ENCODE results near the gene PHF21A.

PHF21A gene

DNA sequence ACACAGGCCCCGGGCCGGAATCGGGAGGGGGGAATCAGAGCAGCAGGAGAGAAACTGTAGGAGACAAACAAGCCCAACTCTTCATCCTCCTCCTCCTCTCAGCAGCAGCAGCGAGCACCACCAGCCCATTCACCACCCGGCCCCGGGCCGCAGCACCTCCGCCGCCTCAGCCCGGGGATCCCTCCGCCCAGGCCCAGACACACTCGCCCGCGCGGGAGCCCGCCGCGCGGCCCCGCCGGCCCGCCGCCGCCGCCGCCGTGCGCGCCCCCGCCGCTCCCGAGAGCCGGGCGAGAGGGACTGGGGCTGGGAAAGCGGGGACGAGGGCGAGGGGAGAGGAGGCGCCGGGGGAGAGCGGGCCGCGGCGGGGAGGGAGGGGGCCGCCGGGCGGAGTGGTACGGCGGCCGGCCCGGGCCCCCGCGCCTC, at the start of gene PHF21A:
TSS of gene PHF21A (minus strand) at position 154 of the 423 bp plus-strand sequence. CDS start 37,235 bp downstream, outside the sequence.
- peak; percentile 89 to 94 for DNase-seq

DNA sequence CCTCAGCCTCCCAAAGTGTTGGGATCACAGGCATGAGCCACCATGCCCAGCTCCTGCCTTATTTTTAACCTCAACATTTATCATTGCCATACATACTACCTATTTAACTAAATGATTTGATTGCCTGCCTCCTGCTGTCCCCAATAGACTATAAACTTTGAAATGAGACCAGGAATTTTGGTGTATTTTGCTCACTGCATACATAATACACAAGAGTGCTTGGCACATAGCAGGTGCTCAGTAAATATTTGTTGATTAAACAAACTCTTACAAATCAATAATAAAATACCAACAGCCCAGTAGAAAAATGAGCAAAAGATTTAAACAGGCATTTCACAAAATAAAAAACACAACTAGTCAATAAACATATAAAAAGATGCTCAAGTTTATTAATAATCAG, 49.5 kb upstream of the PHF21A start:
- DNase-seq: no peak

DNA sequence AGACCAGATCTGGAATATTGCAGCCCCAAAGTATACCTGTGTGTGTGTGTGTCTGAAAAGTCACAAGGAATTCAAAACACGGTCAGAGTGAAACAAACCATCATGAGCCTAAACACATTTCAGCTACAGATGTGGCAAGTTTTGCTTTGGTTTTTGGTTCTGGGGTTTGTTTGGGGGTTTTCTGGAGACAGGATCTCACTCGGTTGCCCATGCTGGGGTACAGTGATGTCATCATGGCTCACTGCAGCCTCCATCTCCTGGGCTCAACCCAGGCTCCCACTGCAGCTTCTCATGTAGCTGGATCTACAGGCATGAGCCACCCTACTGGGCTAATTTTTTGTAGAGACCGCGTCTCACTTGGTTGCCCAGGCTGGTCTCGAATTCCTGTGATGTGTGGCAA, 41.4 kb upstream of the PHF21A start:
- no peak for DNase-seq

DNA sequence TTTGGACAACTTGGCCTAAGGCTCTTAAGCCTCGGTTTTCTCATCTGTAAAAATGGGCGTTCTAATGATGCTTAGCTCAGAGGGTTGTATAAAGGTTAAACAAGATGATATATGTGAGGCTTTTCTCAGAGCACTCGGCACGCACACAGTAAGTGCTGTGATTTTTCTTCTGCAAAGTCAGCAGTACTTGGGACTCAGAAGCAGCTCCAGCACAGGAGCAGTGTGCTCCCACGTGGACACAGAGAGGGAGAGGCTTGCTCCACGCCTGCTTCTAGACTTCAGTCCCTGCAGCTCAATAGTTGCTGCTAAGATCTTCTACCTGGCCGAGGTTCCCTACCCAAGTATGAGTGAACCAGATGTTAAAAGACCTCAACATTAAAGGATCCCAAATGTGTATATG, 39.9 kb upstream of the PHF21A start:
- no peak for DNase-seq

DNA sequence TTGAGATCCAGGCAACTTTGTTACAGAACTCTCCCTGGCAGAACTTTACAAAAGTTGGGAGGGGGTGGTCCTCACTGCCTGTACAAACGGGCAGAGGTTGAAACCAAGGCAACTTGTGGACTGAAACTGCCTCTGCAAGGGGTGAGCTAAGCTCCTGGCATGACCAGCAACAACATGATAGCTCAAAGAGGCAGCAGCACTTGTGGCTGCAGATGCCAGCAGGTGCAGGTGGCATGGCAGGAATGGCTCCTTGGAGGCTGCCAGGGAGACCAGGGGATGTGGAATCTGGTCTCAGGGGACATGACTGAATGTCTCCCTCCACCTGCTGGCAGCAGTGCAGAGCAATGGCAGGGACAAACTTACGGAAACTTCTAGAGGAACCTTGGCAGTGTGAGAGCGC, 38.8 kb upstream of the PHF21A start:
- no peak for DNase-seq

DNA sequence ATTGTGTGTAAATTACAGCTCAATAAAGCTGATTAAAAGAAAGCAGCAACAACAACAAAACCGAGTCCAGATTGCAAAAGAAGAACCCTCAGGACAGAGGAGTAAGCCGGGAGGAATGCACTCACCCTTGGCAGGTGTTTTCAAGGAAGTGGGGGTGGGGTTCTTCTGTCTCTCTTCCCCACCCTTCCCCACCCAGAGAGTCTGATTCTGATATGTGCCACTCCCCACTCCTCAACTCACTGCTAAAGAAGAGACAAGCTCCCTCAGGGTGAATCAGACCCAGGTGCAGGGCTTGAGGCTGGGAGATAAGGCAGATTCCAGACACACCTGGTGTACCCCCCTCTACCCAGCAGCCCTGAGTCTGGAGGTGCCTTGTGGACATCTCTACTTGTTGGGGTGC, 38.4 kb upstream of the PHF21A start:
- no peak for DNase-seq

DNA sequence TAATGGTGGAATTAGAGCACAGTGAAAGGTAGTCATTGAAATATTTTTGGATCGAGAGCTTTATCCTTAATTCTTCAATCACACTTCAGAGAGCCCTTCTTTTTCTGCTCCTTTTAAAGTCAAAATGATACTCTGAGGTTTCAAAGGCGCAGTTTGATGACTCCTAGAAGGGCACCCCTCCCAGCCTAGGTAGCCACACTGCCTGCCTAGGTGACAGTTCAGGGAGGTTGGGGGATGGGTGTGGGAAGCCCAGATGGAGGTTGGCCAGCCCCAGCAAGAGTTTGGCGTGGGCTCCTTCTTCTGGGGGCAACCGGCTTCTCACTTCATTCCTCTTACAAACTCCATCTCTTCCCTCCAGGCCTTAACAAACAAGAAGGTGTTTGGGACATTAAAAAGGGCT, 28.6 kb upstream of the PHF21A start:
- DNase-seq: no peak

DNA sequence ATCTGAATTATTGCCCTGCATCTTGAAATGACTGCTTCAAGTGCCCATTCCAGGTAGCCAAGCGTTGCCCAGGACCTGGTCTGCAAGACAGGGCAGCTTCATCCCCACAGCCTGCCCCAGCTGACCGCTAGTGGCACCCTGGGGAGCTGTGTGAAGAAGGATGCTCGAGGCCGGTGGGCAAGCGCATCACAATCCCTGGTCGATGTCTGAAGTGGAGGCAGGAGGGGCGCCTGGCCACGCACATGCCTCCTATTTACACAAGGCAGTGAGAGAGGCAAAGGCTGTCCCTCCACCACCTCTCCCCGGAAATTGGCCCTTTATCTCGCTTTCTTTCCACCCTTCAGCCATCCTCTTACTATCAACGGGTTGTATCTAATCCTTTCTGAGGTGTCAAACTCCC, 28.1 kb upstream of the PHF21A start:
- DNase-seq: no peak

DNA sequence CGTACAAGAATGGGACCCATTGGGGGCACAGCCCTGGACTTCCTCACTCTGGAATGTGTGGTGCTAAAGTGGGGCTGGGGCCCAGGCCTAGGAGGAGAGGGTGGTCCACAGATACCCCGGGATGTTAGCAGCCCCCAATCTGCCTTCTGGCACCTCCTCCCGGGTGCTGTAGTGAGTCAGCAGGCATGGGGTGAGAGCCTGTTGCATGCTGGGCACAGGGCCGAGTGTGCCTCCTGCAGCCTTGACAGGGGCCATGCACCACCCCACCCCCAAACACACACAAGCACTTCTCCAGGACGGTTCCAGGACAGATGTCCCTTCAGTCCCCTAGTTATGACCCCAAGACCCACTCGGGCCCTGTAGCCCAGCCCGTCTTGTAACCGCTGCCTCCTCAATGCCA, 23.5 kb upstream of the PHF21A start:
- DNase-seq: no peak

DNA sequence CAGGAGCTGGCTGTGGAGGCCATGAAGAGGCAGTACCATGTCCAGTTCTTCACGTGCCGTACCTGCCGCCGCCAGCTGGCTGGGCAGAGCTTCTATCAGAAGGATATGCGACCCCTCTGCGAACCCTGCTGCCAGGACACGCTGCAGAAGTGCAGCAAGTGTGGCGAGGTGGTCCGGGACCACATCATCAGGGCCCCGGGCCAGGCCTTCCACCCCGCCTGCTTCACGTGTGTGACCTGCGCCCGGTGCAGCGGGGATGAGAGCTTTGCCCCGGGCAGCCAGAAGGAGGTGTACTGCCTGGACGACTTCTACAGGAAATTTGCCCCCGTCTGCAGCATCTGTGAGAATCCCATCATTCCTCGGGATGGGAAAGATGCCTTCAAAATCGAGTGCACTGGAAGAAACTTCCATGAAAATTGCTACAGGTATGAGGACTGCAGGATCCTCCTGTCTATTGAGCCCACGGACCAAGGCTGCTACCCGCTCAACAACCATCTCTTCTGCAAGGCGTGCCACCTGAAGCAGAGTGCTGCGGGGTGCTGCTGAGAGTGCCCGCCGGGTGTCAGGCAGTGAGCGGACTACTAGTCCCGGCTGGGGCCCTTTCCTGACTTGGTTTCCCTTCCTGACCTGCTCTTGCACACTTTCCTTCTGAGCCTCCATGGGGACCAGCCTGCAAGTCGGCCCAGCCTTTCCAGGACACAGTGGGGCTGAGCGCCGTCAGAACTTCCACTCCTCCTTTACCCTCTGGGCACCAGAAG, 22.0 kb upstream of the PHF21A start:
- no peak for DNase-seq

DNA sequence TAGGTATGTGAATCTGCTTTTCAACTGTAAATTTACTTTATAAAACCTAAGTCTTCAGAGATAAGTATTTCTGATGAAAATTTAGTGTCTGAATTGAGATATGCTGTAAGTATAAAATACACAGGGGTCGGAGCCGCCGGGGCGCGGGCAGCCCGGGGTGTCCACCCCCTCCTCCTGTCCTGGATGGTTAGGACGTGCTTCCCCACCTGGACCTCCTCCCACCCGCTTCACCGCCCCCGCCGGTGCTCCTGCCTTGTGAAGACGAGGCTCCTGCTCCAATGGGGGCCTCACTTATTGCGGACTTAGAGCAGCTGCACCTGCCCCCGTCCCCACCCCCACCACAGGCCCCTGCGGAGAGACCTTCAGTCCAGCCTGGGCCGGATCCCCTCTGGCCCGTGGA, 21.3 kb upstream of the PHF21A start:
- DNase-seq: no peak

DNA sequence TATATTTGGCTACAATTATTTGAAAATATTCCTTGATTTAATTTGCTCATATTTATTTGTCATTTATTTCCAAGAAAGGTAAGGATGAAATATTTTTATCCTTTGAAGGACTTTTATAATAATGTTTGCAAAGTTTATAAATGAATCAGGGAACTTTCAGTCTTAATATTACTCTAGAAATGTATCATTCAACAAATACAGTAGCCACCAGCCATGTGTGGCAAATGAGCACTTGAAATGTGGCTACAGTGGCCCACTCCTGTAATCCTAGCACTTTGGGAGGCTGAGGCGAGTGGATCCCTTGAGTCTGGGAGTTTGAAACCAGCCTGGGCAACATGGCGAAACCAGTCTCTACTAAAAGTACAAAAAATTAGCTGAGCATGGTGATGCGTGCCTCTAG, 20.3 kb upstream of the PHF21A start:
- DNase-seq: no peak

DNA sequence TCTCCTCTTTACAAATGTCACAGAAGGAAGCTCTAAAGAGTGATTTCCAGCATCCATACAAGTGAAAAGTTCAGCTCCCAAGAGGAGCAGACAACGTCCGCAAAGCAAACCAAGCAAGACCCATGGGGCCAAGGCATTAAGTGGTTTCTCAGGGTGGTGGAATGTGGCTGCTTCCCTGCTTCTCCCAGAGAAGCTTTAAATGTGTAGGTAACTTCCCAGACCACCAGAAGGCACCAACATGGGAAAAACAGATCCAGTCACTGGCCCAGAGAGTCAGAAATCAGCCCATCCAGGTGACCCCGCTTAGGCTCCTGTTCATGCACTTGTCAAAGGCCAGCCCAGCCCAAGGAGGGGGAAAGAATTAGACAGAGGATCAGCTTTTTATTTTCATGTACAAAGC, 13.3 kb upstream of the PHF21A start:
- no peak for DNase-seq

DNA sequence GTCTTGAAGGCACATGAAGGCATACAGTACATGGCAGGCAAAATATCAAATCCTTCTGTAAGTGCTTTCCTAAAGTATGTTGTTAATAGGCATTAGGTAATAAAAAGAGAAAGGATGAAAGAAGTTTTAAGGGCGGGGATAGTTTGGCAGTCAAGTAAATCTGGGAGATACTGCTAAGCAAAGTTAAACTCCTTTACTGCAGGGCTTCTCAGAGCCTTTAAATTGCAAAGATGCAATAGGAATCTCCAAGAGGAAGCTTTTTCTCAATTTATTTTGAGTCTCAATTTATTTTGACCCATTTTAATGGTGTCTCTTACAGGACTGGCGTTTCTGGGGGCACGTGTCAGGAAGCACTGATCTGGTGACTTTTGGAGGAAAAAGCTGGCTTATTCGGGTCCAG, 12.8 kb upstream of the PHF21A start:
- DNase-seq: no peak

DNA sequence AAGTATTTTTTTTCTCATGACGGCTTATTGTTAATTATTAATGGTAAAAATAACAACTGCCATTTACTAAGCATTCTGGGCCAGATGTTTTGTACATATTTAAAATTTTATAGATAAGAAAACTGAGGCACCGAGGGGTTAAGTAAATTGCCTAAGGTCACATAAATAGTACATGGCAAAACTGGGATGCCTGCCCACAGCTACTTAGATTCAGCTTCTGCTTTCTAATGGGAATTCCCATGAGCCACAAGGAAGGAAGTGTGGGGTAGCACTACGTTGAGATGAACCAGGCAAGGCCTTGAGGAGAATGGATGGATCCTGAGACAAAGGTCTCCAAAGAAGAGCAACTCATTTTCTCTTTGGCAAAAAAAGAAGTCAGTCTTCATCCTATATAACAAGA, 11.9 kb upstream of the PHF21A start:
- DNase-seq: no peak

DNA sequence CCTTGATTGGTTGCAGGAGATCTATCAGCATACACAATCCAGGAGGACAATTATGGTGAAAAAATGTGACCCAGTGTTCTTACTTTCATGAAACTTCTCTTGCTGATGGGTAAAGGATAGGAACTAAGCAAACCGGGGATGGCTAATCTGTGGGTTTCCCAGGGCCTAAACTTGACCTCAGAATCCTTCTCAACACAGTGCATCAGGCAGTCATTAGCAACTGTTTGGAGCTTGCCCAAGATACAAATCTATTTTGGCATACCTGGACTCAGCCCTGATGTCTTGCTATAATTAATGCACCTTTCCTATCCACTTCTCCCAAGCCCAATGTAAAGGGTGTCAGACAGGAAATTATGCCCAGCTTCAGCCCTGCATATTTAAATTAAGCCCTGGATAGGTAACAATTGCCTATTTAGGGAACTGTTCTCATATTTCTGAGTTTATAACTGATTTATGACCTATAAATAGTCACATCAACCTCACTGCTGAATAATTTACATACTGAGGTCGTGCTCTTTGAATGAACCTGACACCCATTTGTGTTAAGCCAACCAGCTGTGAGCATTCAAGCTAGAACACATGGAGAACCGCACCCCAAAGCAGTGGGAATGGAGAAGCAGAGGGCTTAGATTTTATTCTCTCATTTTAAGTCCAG, 9.2 kb upstream of the PHF21A start:
- DNase-seq: no peak

DNA sequence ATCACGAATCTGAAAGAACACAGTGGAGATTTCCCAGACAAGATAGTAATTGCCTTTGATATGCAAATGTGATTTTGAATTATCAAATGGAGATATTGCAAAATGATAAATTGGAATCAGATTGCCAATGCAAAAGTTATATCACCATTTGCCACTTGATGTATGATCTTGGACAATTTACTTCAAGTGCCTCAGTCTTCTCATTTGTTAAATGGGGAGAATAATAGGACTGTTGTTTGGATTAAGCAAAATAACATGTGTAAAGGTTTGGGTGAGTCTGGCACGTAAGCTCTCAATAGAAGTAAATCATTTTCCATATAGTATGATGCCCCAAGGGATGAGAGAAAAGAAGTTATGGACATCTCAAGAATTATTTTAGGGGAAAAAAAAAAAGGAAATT, 7.9 kb upstream of the PHF21A start:
- DNase-seq: no peak

DNA sequence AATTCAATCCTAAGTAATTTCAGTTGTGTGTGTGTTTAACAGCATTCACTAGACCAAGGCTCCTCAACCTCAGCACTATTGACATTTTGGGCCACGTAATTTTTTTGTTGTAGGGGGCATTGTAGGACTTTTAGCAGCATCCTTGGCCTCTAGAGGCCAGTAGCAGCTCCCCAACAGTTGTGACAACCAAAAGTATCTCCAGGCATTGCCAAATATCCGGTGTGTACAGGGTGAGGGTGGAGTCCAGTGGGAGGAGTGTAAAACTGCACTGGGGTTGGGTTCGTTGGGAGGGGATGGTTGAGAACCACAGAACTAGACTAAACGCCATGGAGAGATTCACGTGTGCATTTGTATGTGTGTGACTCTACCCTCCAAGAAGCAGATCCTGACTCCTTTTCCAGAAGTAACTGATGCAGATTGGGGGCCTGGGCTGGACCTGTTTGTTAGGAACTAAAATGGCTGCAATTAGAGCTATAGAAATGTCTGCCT, 5.9 kb upstream of the PHF21A start:
- DNase-seq: peak; percentile 72 to 82

DNA sequence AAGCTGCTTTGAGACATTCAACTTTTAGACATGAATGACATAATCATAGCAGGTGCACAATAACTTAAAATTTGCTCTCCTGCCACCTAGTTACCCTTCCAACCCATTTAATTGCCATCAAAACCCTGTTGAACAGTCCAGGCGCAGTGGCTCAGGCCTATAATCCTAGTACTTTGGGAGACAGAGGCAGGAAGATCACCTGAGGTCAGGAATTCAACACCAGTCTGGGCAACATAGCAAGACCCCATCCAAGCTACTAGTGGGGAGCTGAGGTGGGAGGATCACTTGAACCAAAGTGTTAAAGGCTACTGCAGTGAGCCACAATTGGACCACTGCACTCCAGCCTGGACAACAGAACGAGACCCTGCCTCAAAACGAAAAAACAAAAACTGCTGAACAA, 4.0 kb upstream of the PHF21A start:
- DNase-seq: no peak

DNA sequence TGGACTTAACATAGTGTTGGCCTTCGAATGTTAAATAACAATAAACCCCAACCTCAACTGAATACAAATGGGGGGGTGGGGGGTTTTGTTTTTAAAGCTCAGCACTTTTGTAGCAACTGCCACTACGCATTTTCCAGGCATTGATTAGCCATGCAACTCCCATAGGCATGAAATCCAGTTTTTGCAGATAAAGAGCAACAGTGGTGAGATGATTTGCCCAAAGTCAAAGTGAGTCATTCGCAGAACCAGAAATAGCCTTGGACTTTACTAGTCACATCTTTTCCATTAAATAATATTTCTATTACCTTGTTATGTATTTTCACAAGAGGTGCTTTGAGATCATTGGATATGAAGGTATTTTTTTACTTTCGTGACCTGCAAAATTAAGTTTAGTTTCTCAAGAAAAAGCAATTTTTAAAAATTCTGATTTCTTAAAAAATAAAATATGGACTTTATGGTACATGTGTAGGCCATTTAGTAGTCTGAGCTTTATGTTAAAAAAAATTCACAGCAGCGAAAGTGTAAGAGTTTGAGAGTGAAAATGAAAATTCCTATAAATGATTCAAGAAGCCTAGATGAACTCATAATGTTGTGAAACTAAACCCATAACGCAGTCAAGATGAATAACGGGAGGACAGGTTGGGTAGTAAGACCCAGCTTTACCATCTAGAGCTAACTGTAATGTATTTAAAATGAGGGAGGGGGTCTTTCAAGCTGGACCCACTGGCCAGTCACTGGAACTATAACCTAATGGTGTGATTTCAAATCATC, 1.9 kb upstream of the PHF21A start:
- DNase-seq: no peak

DNA sequence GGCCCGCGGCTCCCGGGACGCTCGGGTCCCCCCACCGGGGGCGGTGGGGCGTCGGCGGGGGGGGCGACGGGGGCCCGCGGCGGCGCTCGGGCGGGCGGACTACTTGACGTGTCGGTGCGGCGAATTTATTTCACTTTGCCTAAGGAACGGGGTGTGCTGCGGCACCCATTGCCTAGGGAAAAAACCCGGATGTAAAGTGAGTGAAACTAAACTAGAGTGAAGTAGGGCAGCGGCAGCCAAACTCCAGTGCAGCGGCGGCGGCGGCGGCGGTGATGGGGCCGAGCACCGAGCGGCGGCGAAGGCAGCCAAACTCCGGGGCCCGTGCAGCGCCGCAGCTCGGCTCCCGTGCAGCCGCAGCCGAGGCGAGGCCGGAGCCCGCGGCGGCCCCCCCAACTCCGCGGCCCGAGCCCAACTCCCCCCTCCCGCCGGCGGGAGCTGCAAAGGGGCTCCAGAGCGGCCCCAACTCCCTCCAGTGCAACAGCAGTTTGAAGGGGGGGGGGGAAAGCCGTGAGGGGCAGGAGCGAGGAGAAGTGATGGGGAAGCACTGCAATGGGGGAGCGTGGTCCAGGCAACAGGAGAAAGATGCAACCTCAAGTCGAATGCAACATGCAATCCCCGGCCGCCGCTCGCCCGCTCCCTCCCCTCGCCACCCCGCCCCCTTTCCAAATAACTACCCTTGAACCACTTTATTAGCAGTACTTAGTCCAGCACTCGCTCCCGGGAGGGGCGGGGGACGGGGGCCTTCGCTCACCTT, 647 bp upstream of the PHF21A start:
- peak; percentile 77 to 87 for DNase-seq

DNA sequence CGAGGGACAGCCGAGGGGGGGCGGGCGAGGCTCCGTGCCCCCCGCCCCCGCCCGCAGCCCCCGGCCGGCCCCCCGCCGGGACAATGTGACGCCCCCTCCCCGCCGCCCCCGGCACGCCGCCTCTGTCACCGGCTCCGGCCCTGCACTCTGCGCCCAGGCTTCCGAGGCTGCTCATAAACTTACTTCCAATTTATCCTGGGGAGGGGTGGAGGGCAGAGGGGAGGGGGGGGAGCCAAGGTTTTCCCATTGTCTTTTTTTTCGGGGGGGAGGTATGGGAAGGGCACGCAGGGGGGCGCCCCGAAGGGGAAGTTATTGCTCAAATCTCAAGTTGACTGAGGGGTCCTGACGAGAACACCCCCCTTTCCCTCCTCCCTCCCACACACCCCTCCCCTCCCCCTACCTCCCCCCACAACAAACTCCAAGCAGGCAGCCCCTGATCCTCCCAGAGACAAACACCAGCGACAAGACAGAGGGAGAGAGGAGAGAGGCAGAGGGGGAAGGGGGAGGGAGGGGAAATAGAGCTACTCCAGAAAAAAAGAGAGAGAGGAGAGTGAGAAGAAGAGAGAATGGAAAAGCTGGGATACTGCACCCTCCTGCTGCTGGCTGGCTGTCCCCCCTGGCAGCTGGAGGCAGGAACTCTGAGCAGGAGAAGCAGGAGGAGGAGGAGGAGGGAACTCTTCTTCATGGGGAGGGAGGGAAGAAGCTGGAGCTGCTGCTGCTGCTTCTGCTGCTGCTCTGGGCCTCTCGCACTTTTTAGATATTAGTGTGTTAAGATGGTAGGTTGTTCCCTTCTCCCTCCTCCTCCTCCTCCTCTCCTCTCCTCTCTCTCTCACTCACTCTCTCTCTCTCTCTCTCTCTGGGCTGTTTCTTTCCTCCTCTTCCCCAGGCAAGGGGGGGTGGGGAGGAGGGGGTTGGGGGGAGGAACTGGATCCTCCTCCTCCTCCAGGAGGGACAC, 631 bp downstream of the PHF21A start:
- no peak for DNase-seq

Data from CD4-positive, alpha-beta T cell treated with Interferon alpha-2 for 1 hour (primary cell).